Endothelial cell (in vitro differentiated cells): ENCODE data around the gene PLEKHO1. TPM values are rescaled to one million over a fixed set of nuclear protein-coding genes. Genes with fewer than 3 reads are reported as not detected.
"Not testable (repeated sequence)": the region's sequence is repeated elsewhere in the genome, so short reads cannot be mapped to it uniquely, and the experiment has no call there.

ENCODE experiments used
- DNase-seq: peaks from one replicate; pipeline ENCODE4 v3.0.0; 2021; ENCODE audit warnings: low spot score
- H3K27ac Mint-ChIP-seq: one replicate; pipeline ENCODE4 v1.8.0; 2021; ENCODE audit warnings: mixed read lengths, inconsistent platforms; ENCODE audit not compliant: unreplicated experiment
- H3K27me3 Mint-ChIP-seq: one replicate; pipeline ENCODE4 v1.8.0; 2021; ENCODE audit warnings: mild to moderate bottlenecking, moderate library complexity, mixed read lengths, inconsistent platforms; ENCODE audit not compliant: unreplicated experiment
- H3K36me3 Mint-ChIP-seq: one replicate; pipeline ENCODE4 v1.8.0; 2021; ENCODE audit warnings: mild to moderate bottlenecking, low read depth, mixed read lengths, inconsistent platforms; ENCODE audit not compliant: unreplicated experiment
- H3K4me1 Mint-ChIP-seq: one replicate; pipeline ENCODE4 v1.8.0; 2021; ENCODE audit warnings: mild to moderate bottlenecking, mixed read lengths, inconsistent platforms; ENCODE audit not compliant: unreplicated experiment
- H3K4me3 Mint-ChIP-seq: one replicate; pipeline ENCODE4 v1.8.0; 2021; ENCODE audit warnings: mild to moderate bottlenecking, mixed read lengths, inconsistent platforms; ENCODE audit not compliant: unreplicated experiment
- H3K9me3 Mint-ChIP-seq: one replicate; pipeline ENCODE4 v1.8.0; 2021; ENCODE audit warnings: mixed read lengths, inconsistent platforms; ENCODE audit not compliant: unreplicated experiment
- CTCF ChIP-seq: fragments of 200-600 bp; sonication (generic); IDR thresholded peaks from one replicate; pipeline ENCODE4 v1.5.0; 2021; ENCODE audit warnings: antibody characterized with exemption; ENCODE audit not compliant: unreplicated experiment
- total RNA-seq: library from RNA; stranded (reverse); fragmentation: NEBNext Ultra II Directional; extraction: Animal tissue kit (Norgen Biotek cat#: 25700); gene quantifications from one replicate; pipeline ENCODE4 v1.2.1, GENCODE V29; 2021; ENCODE audit not compliant: unreplicated experiment

Gene PLEKHO1
- total RNA-seq, 1 donor from 2014 or later = 71.6 TPM

GRCh38 chr1:150192012-150192411 lies 42.3 kb downstream of the PLEKHO1 start:
- Mint-ChIP-seq H3K27me3 (no peaks in the 10 kb centered on the region), H3K36me3 (no peaks in the 10 kb centered on the region), H3K4me1 (no peaks in the 10 kb centered on the region), H3K4me3 (no peak overlapping the region), H3K9me3 (no peaks in the 10 kb centered on the region), H3K27ac (no peak overlapping the region)
- no peak for TF ChIP-seq CTCF
- DNase-seq = no peak

GRCh38 chr1:150194381-150195031 lies 44.8 kb downstream of the PLEKHO1 start:
- DNase-seq = no peak
- Mint-ChIP-seq H3K36me3 (no peaks in the 10 kb centered on the region), H3K9me3 (no peaks in the 10 kb centered on the region), H3K4me3 (no peak overlapping the region), H3K27me3 (no peaks in the 10 kb centered on the region), H3K27ac (no peak overlapping the region), H3K4me1 (no peaks in the 10 kb centered on the region)
- no peak for TF ChIP-seq CTCF

- Mint-ChIP-seq H3K4me3 (no peak overlapping the region), H3K4me1 (no peaks in the 10 kb centered on the region), H3K36me3 (no peaks in the 10 kb centered on the region), H3K27ac (no peak overlapping the region), H3K9me3 (no peaks in the 10 kb centered on the region), H3K27me3 (no peaks in the 10 kb centered on the region)
- no peak for TF ChIP-seq CTCF
- DNase-seq = no peak
Observed at GRCh38 chr1:150196417-150196816, 46.7 kb downstream of the PLEKHO1 start.

GRCh38 chr1:150207281-150207971 lies 57.7 kb downstream of the PLEKHO1 start:
- H3K9me3 Mint-ChIP-seq = no peaks in the 10 kb centered on the region
- H3K36me3 Mint-ChIP-seq = no peaks in the 10 kb centered on the region
- no peak overlapping the region for H3K4me3 Mint-ChIP-seq
- H3K27me3 Mint-ChIP-seq = peaks cover 2% of the 10 kb centered on the region
- H3K4me1 Mint-ChIP-seq = no peaks in the 10 kb centered on the region
- TF ChIP-seq CTCF = no peak
- no peak overlapping the region for H3K27ac Mint-ChIP-seq
- DNase-seq = no peak

GRCh38 chr1:150208460-150208859 lies 58.7 kb downstream of the PLEKHO1 start:
- H3K27me3 Mint-ChIP-seq, H3K4me3 Mint-ChIP-seq, H3K9me3 Mint-ChIP-seq, H3K27ac Mint-ChIP-seq, H3K36me3 Mint-ChIP-seq, DNase-seq, H3K4me1 Mint-ChIP-seq: not testable (repeated sequence)

Other genes starting within 250 kb of the PLEKHO1 start
- gene SV2A, start 232.1 kb upstream of the PLEKHO1 start, total RNA-seq = 12.7 TPM
- gene SF3B4, start 222.1 kb upstream of the PLEKHO1 start, total RNA-seq = 108 TPM
- gene MTMR11, start 213.0 kb upstream of the PLEKHO1 start, total RNA-seq = 10.3 TPM
- gene OTUD7B, start 139.2 kb upstream of the PLEKHO1 start, total RNA-seq = 20.4 TPM
- gene VPS45, start 82.1 kb upstream of the PLEKHO1 start, total RNA-seq = 32.5 TPM
- 35.6 TPM for gene ANP32E, start 86.2 kb downstream of the PLEKHO1 start, total RNA-seq
- gene CA14, start 107.9 kb downstream of the PLEKHO1 start, total RNA-seq = 6.3 TPM
- 333 TPM for gene APH1A, start 119.1 kb downstream of the PLEKHO1 start, total RNA-seq
- 411 TPM for gene C1orf54, start 122.9 kb downstream of the PLEKHO1 start, total RNA-seq
- gene CIART, start 132.6 kb downstream of the PLEKHO1 start, total RNA-seq = 9.1 TPM
- 63.1 TPM for gene MRPS21, start 143.9 kb downstream of the PLEKHO1 start, total RNA-seq
- gene PRPF3, start 171.6 kb downstream of the PLEKHO1 start, total RNA-seq = 78.4 TPM
- gene RPRD2, start 214.2 kb downstream of the PLEKHO1 start, total RNA-seq = 29.6 TPM